ENCODE results near the gene OSBPL10.

GRCh38 chr3:31848911-31849310, 132.2 kb downstream of the OSBPL10 start:
- no peak for TF ChIP-seq CTCF (IDR thresholded peaks at IDR 0.05; ENCODE audit: insufficient read depth, low read depth, low read length)
- no peak for TF ChIP-seq EZH2 (IDR thresholded peaks at IDR 0.05; ENCODE audit: insufficient read depth, low read length)

Measured in astrocyte (in vitro differentiated cells and primary cell).